SU-DHL-6 (cell line): ENCODE data around the gene EFHB.
"Not testable (repeated sequence)": the region's sequence is repeated elsewhere in the genome, so short reads cannot be mapped to it uniquely, and the experiment has no call there.

Source experiments
- H2AFZ ChIP-seq: fragments of 200-600 bp; sonication (generic); 2 replicates; pipeline ENCODE4 v1.6.1; 2014; ENCODE audit warnings: low read depth, mild to moderate bottlenecking, moderate library complexity, mixed read lengths, antibody characterized with exemption, low read length; ENCODE audit not compliant: severe bottlenecking
- H3F3A ChIP-seq: fragments of 200-600 bp; shearing (Covaris generic); 2 replicates; pipeline ENCODE4 v1.6.0; 2016; ENCODE audit warnings: antibody characterized with exemption, mild to moderate bottlenecking; ENCODE audit not compliant: insufficient read depth
- H3K27ac ChIP-seq: fragments of 200-600 bp; sonication (generic); 2 replicates; pipeline ENCODE4 v1.5.1; 2016; ENCODE audit warnings: low read depth, mild to moderate bottlenecking, low read length, moderate library complexity, mixed read lengths
- H3K27me3 ChIP-seq: fragments of 200-600 bp; sonication (generic), shearing (Covaris generic); 2 replicates; pipeline ENCODE4 v1.6.0; 2014; ENCODE audit warnings: mild to moderate bottlenecking, low read length
- H3K36me3 ChIP-seq: fragments of 200-600 bp; sonication (generic); 2 replicates; pipeline ENCODE4 v1.6.1; 2014; ENCODE audit warnings: mild to moderate bottlenecking, low read length, mixed read lengths
- H3K4me2 ChIP-seq: fragments of 300-600, 200-600 bp; shearing (Covaris generic), sonication (generic); 2 replicates; pipeline ENCODE4 v1.6.0; 2014; ENCODE audit warnings: low read length, low read depth, mild to moderate bottlenecking; ENCODE audit not compliant: poor library complexity, severe bottlenecking
- H3K4me3 ChIP-seq: fragments of 200-600 bp; sonication (generic); 2 replicates; pipeline ENCODE4 v1.5.1; 2014; ENCODE audit warnings: antibody characterized with exemption, low read length, mild to moderate bottlenecking, mixed read lengths; ENCODE audit not compliant: insufficient read depth, poor library complexity, severe bottlenecking
- H3K79me2 ChIP-seq: fragments of 200-600 bp; sonication (generic); 2 replicates; pipeline ENCODE4 v1.6.1; 2014; ENCODE audit warnings: mild to moderate bottlenecking, low read length, moderate library complexity; ENCODE audit not compliant: insufficient read depth
- H3K9ac ChIP-seq: fragments of 200-600 bp; sonication (generic); 2 replicates; pipeline ENCODE4 v1.7.0; 2014; ENCODE audit warnings: mild to moderate bottlenecking, low read length
- H3K9me2 ChIP-seq: fragments of 200-600 bp; sonication (generic); replicated peaks from 2 replicates; pipeline ENCODE4 v1.6.1; 2014; ENCODE audit warnings: low read length; ENCODE audit not compliant: insufficient read depth
- H3K9me3 ChIP-seq: fragments of 200-600 bp; sonication (generic); 2 replicates; pipeline ENCODE4 v1.6.1; 2014; ENCODE audit warnings: low read length, mixed read lengths; ENCODE audit not compliant: insufficient read depth
- H4K20me1 ChIP-seq: fragments of 200-600 bp; sonication (generic); 2 replicates; pipeline ENCODE4 v1.6.1; 2014; ENCODE audit warnings: low read depth, mild to moderate bottlenecking, antibody characterized with exemption, low read length, moderate library complexity, mixed read lengths
- EZH2phosphoT487 ChIP-seq: fragments of 200-600 bp; sonication (generic), shearing (Covaris generic); conservative IDR thresholded peaks from 2 replicates; pipeline ENCODE4 v1.6.1; 2018; ENCODE audit warnings: mild to moderate bottlenecking, antibody characterized with exemption, low read length, moderate library complexity, mixed read lengths
- TF ChIP-seq, protein P1 (sequence below): fragments of 200-600 bp; sonication (generic); IDR thresholded peaks from one replicate; pipeline ENCODE4 v1.5.1; 2017; ENCODE audit warnings: antibody characterized with exemption, mild to moderate bottlenecking, low read length, moderate library complexity; ENCODE audit not compliant: insufficient read depth, poor library complexity, severe bottlenecking

The EFHB gene

DNA sequence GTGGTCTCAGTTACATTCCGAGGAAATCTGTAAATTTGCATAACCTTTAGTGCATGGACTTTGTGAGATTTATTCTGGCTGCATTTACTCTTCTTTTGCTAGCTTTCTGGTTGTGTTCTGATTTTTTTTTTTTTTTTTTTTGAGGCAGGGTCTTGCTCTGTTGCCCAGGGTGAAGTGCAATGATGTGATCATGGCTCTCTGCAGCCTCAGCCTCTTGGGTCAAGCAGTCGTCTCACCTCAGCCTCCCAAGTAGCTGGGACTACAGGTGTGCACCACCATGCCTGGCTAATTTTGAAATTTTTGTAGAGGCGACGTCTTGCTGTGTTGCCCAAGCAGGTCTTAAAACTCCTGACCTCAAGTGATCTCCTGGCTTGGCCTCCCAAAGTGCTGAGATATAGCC, 25.5 kb upstream of the EFHB start:
- no peak overlapping the region for H3K4me3 ChIP-seq
- peaks cover 94% of the 10 kb centered on the region for H3K79me2 ChIP-seq
- no peak overlapping the region for H3K27ac ChIP-seq
- no peak for TF ChIP-seq EZH2phosphoT487
- TF ChIP-seq, protein P1, sequence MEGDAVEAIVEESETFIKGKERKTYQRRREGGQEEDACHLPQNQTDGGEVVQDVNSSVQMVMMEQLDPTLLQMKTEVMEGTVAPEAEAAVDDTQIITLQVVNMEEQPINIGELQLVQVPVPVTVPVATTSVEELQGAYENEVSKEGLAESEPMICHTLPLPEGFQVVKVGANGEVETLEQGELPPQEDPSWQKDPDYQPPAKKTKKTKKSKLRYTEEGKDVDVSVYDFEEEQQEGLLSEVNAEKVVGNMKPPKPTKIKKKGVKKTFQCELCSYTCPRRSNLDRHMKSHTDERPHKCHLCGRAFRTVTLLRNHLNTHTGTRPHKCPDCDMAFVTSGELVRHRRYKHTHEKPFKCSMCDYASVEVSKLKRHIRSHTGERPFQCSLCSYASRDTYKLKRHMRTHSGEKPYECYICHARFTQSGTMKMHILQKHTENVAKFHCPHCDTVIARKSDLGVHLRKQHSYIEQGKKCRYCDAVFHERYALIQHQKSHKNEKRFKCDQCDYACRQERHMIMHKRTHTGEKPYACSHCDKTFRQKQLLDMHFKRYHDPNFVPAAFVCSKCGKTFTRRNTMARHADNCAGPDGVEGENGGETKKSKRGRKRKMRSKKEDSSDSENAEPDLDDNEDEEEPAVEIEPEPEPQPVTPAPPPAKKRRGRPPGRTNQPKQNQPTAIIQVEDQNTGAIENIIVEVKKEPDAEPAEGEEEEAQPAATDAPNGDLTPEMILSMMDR: no peak
- no peak overlapping the region for H2AFZ ChIP-seq
- H3K27me3 ChIP-seq: no peaks in the 10 kb centered on the region
- H3F3A ChIP-seq: no peaks in the 10 kb centered on the region
- no peak overlapping the region for H3K9ac ChIP-seq
- peaks cover 5% of the 10 kb centered on the region; the same call in 1 of the 2 replicates for H3K36me3 ChIP-seq
- no peaks in the 10 kb centered on the region; the same call in 1 of the 2 replicates for H4K20me1 ChIP-seq
- H3K9me3 ChIP-seq: no peaks in the 10 kb centered on the region
- H3K4me2 ChIP-seq: no peak overlapping the region
- no peaks in the 10 kb centered on the region for H3K9me2 ChIP-seq

DNA sequence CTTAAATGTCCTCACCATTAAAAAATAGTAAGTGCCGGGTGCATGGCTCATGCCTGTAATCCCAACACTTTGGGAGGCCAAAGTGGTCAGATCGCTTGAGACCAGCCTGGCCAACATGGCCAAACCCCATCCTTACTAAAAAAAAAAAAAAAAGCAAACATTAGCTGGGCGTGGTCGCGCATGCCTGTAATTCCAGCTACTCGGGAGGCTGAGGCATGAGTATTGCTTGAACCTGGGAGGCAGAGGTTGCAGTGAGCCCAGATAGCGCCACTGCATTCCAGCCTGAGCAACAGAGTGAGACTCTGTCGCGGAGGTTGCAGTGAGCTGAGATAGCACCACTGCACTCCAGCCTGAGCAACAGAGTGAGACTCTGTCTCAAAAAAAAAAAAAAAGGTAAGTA, 23.3 kb upstream of the EFHB start:
- H3K27me3 ChIP-seq, H3F3A ChIP-seq, H3K4me3 ChIP-seq, H3K9me2 ChIP-seq, H3K9ac ChIP-seq, H2AFZ ChIP-seq, H3K9me3 ChIP-seq, H3K27ac ChIP-seq, H4K20me1 ChIP-seq, H3K4me2 ChIP-seq: not testable (repeated sequence)
- Histone ChIP-seq H3K79me2 (peaks cover 94% of the 10 kb centered on the region), H3K36me3 (peaks cover 13% of the 10 kb centered on the region; the same call in 1 of the 2 replicates)

DNA sequence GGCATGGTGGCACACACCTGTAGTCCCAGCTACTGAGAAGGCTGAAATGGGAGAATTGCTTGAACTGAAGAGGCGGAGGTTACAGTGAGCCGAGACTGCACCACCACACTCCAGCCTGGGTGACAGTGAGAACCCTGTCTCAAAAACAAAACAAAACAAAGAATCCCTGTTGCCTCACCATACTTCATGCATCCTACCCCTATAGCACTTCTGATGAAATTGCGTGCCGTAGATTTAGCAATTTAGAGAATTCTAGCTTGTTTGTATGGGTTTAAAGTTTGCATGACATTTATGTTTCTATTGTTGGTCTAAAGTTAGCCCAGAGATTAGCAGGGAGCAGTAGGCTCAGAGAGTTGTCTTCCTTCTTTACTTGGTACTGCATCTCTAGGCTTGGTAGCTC, 20.7 kb upstream of the EFHB start:
- H3F3A ChIP-seq: 0 out of 2 replicates have a peak, but pooled peaks cover 4% of the 10 kb centered on the region
- peaks cover 93% of the 10 kb centered on the region for H3K79me2 ChIP-seq
- no peaks in the 10 kb centered on the region for H3K27me3 ChIP-seq
- peaks cover 23% of the 10 kb centered on the region; the same call in 1 of the 2 replicates for H3K36me3 ChIP-seq
- no peak overlapping the region for H3K27ac ChIP-seq
- TF ChIP-seq, protein P1: no peak
- no peak for TF ChIP-seq EZH2phosphoT487
- H2AFZ ChIP-seq: no peak overlapping the region
- H3K9me3 ChIP-seq: no peaks in the 10 kb centered on the region
- H3K9ac ChIP-seq: no peak overlapping the region
- H4K20me1 ChIP-seq: peaks cover 8% of the 10 kb centered on the region
- no peak overlapping the region for H3K4me2 ChIP-seq
- H3K9me2 ChIP-seq: no peaks in the 10 kb centered on the region
- no peak overlapping the region for H3K4me3 ChIP-seq

DNA sequence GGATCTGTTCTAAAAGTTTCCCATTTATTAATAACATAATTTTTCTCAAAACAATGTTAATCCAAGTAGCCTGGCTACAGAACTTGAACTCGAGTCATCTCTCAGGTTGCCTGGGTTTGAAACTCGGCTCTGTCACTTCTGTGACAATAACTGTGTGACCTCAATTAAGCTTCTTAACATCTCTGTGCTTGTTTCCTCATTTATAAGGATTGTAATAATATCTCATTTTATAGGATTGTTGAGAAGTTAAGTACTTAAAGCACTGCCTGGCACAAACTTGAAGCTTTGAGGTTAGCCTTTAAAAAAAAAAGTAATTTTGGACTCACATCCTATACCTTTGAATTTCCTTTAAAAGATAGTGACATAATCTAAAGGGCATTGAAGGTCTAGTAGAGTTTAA, 16.3 kb upstream of the EFHB start:
- Histone ChIP-seq H3K9me2 (no peaks in the 10 kb centered on the region), H3K9ac (no peak overlapping the region), H3F3A (peaks cover 24% of the 10 kb centered on the region), H3K27ac (no peak overlapping the region), H3K79me2 (peaks cover 84% of the 10 kb centered on the region), H3K27me3 (no peaks in the 10 kb centered on the region), H2AFZ (no peak overlapping the region), H3K36me3 (peaks cover 23% of the 10 kb centered on the region; the same call in 1 of the 2 replicates), H3K4me3 (no peak overlapping the region), H3K9me3 (no peaks in the 10 kb centered on the region), H3K4me2 (no peak overlapping the region), H4K20me1 (peaks cover 18% of the 10 kb centered on the region)
- TF ChIP-seq, protein P1: no peak
- TF ChIP-seq EZH2phosphoT487: no peak
